Testis (tissue), 2 donors: ENCODE measurements around the gene APOL6.

Experiments used
- CTCF ChIP-seq, 3 experiments: fragments of 450-650 bp in 2 of 3; fragments of 200-600 bp in 1 of 3; sonication (generic) in 1 of 3; IDR thresholded peaks; one replicate each; pipeline ENCODE4 v1.5.1; 2016 to 2019; ENCODE audit warnings: antibody characterized with exemption in 3 of 3, mild to moderate bottlenecking in 2 of 3, moderate library complexity in 1 of 3
- POLR2A ChIP-seq: fragments of 450-650 bp; IDR thresholded peaks from one replicate; pipeline ENCODE4 v1.6.1; 2017; ENCODE audit warnings: antibody characterized with exemption, mild to moderate bottlenecking, moderate library complexity

GRCh38 chr22:35614404-35614803, 33.8 kb upstream of the APOL6 start:
- no peak for TF ChIP-seq CTCF (IDR thresholded peaks at IDR 0.05)
- TF ChIP-seq POLR2A: no peak
